ENCODE data around the gene USP2. TPM values are rescaled to one million over a fixed set of nuclear protein-coding genes. Genes with fewer than 3 reads are reported as not detected.

USP2 gene
- polyA plus RNA-seq, 1 donor (not counting 4 experiments of a cell fraction or from before 2014, with no cell fraction given) = 0.35 TPM

GRCh38 chr11:119309411-119309810 is 72.1 kb downstream of the USP2 start:
- dilution Hi-C loops (cut with MboI; ENCODE audit: extremely low pct_ligation_motif_present, low sequenced_read_pairs) = no loop called here
- no peak for TF ChIP-seq CTCF (optimal IDR thresholded peaks at IDR 0.05 in 1 of 3, IDR thresholded peaks at IDR 0.05 in 1 of 3, conservative IDR thresholded peaks at IDR 0.05 in 1 of 3; ENCODE audit: extremely low read depth in 1 of 3, insufficient read depth in 2 of 3, low read length in 3 of 3)
- no peak for TF ChIP-seq EZH2 (IDR thresholded peaks at IDR 0.05; ENCODE audit: low read length)
- peaks cover 4% of the 10 kb centered on the region for H3K9me1 ChIP-seq (ENCODE audit: control insufficient read depth, extremely low read depth, insufficient read depth, low read length)
- peaks cover 15% of the 10 kb centered on the region for H3K4me1 ChIP-seq (ENCODE audit: control insufficient read depth, extremely low read depth, insufficient read depth, low read length)
- no peak for DNase-seq (ENCODE audit: low read depth, low spot score)
- H4K20me1 ChIP-seq (ENCODE audit: control insufficient read depth, extremely low read depth, insufficient read depth, low read length) = no peaks in the 10 kb centered on the region
- no peak overlapping the region for H2AFZ ChIP-seq (ENCODE audit: control insufficient read depth, low read length)
- H3K4me2 ChIP-seq (ENCODE audit: control insufficient read depth, extremely low read depth, insufficient read depth, low read depth, low read length) = no peak overlapping the region
- no peaks in the 10 kb centered on the region for H3K79me2 ChIP-seq (ENCODE audit: control insufficient read depth, insufficient read depth, low read length)
- FAIRE-seq = no peak
- no peaks in the 10 kb centered on the region for H3K9me3 ChIP-seq (ENCODE audit: control insufficient read depth, low read depth, low read length)
- H3K4me3 ChIP-seq (ENCODE audit: control insufficient read depth in 2 of 3, extremely low read depth in 1 of 3, insufficient read depth in 2 of 3, low read depth in 1 of 3, low read length in 3 of 3) = no peak overlapping the region
- H3K27ac ChIP-seq (ENCODE audit: control insufficient read depth, insufficient read depth, low read length) = no peak overlapping the region
- H3K27me3 ChIP-seq (ENCODE audit: control insufficient read depth, extremely low read depth, insufficient read depth, low read length) = no peaks in the 10 kb centered on the region
- H3K9ac ChIP-seq (ENCODE audit: control insufficient read depth, extremely low read depth, insufficient read depth, low read length) = no peak overlapping the region
- H3K36me3 ChIP-seq (ENCODE audit: control insufficient read depth in 2 of 2, extremely low read depth in 1 of 2, insufficient read depth in 2 of 2, low read length in 2 of 2) = peaks cover 23 to 25% of the 10 kb centered on the region in 2 experiments

DNA sequence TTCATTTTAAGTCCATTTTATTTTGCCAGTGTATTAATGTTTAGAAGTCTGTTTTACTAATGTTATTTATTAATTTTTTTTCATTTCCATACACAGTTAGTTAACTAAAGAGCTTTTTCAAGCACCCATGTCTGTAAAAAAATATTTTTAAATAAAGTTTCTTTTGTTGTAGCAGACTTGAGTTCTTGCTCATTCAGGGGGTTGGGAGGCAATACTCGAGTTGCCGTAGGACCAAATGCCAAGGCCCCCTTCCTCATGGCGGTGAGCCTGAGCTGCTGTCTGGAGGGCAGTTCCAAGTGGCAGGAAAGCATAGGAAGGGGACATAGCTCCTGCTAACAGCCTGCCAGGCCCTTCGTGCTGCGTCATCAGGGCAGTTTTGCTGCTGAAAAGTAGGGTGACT is 73.5 kb downstream of the USP2 start:
- Histone ChIP-seq H3K79me2 (ENCODE audit: control insufficient read depth, insufficient read depth, low read length) (no peaks in the 10 kb centered on the region), H2AFZ (ENCODE audit: control insufficient read depth, low read length) (no peak overlapping the region), H3K36me3 (ENCODE audit: control insufficient read depth in 2 of 2, extremely low read depth in 1 of 2, insufficient read depth in 2 of 2, low read length in 2 of 2) (peaks cover 29 to 37% of the 10 kb centered on the region in 2 experiments), H3K4me3 (ENCODE audit: control insufficient read depth in 2 of 3, extremely low read depth in 1 of 3, insufficient read depth in 2 of 3, low read depth in 1 of 3, low read length in 3 of 3) (no peak overlapping the region), H3K27me3 (ENCODE audit: control insufficient read depth, extremely low read depth, insufficient read depth, low read length) (no peaks in the 10 kb centered on the region), H3K4me1 (ENCODE audit: control insufficient read depth, extremely low read depth, insufficient read depth, low read length) (peaks cover 15% of the 10 kb centered on the region), H3K27ac (ENCODE audit: control insufficient read depth, insufficient read depth, low read length) (no peak overlapping the region), H3K9me1 (ENCODE audit: control insufficient read depth, extremely low read depth, insufficient read depth, low read length) (peaks cover 4% of the 10 kb centered on the region), H3K9me3 (ENCODE audit: control insufficient read depth, low read depth, low read length) (no peaks in the 10 kb centered on the region), H4K20me1 (ENCODE audit: control insufficient read depth, extremely low read depth, insufficient read depth, low read length) (no peaks in the 10 kb centered on the region), H3K4me2 (ENCODE audit: control insufficient read depth, extremely low read depth, insufficient read depth, low read depth, low read length) (no peak overlapping the region), H3K9ac (ENCODE audit: control insufficient read depth, extremely low read depth, insufficient read depth, low read length) (no peak overlapping the region)
- dilution Hi-C loops (cut with MboI; ENCODE audit: extremely low pct_ligation_motif_present, low sequenced_read_pairs) = no loop called here
- TF ChIP-seq EZH2 (IDR thresholded peaks at IDR 0.05; ENCODE audit: low read length) (no peak), CTCF (optimal IDR thresholded peaks at IDR 0.05 in 1 of 3, IDR thresholded peaks at IDR 0.05 in 1 of 3, conservative IDR thresholded peaks at IDR 0.05 in 1 of 3; ENCODE audit: extremely low read depth in 1 of 3, insufficient read depth in 2 of 3, low read length in 3 of 3) (no peak)
- no peak for FAIRE-seq
- no peak for DNase-seq (ENCODE audit: low read depth, low spot score)
